Hematopoietic multipotent progenitor cell treated with erythropoietin and hydrocortisone succinate and interleukin-3 and kit ligand, for 4 days (in vitro differentiated cells): ENCODE measurements around the gene TRIP13.
"Not testable (repeated sequence)": the region's sequence is repeated elsewhere in the genome, so short reads cannot be mapped to it uniquely, and the experiment has no call there.

Experiments used
- DNase-seq: peaks from one replicate; pipeline ENCODE4 v3.0.0-alpha.2; 2015

The TRIP13 gene

GRCh38 chr5:893137-893506 is 438 bp downstream of the TRIP13 start:
- peak; percentile 17 for DNase-seq

- no peak for DNase-seq
Observed at GRCh38 chr5:893711-894110, 1.0 kb downstream of the TRIP13 start.

- no peak for DNase-seq
Observed at GRCh38 chr5:900781-901180, 8.1 kb downstream of the TRIP13 start.

- DNase-seq = no peak
Observed at GRCh38 chr5:902129-902916, 9.6 kb downstream of the TRIP13 start.

GRCh38 chr5:903756-904096 is 11.0 kb downstream of the TRIP13 start:
- no peak for DNase-seq

- DNase-seq = no peak
Observed at GRCh38 chr5:905139-905642, 12.5 kb downstream of the TRIP13 start.

- DNase-seq = no peak
Observed at GRCh38 chr5:907366-907910, 14.8 kb downstream of the TRIP13 start.

- no peak for DNase-seq
Observed at GRCh38 chr5:908172-908571, 15.5 kb downstream of the TRIP13 start.

- DNase-seq = no peak
Observed at GRCh38 chr5:909086-909485, 16.4 kb downstream of the TRIP13 start.

GRCh38 chr5:909994-910768 is 17.5 kb downstream of the TRIP13 start:
- no peak for DNase-seq

- DNase-seq = no peak
Observed at GRCh38 chr5:910769-911160, 18.1 kb downstream of the TRIP13 start.

GRCh38 chr5:911601-912000 is 18.9 kb downstream of the TRIP13 start:
- DNase-seq = no peak

GRCh38 chr5:912280-913091 is 19.8 kb downstream of the TRIP13 start:
- peak; percentile 47 for DNase-seq

GRCh38 chr5:914174-914573 is 21.5 kb downstream of the TRIP13 start:
- DNase-seq = no peak

GRCh38 chr5:914612-915011 is 21.9 kb downstream of the TRIP13 start:
- DNase-seq = no peak

- DNase-seq = not testable (repeated sequence)
Observed at GRCh38 chr5:915346-915745, 22.7 kb downstream of the TRIP13 start.

- DNase-seq = no peak
Observed at GRCh38 chr5:915946-916345, 23.3 kb downstream of the TRIP13 start.

- DNase-seq = no peak
Observed at GRCh38 chr5:916441-917293, 24.0 kb downstream of the TRIP13 start.

GRCh38 chr5:918717-919116 is 26.0 kb downstream of the TRIP13 start:
- not testable (repeated sequence) for DNase-seq

GRCh38 chr5:919356-920000 is 26.8 kb downstream of the TRIP13 start:
- DNase-seq = no peak

GRCh38 chr5:920321-920720 is 27.6 kb downstream of the TRIP13 start:
- no peak for DNase-seq
